ENCODE measurements around the gene ZNF439. TPM values are rescaled to one million over a fixed set of nuclear protein-coding genes. Genes with fewer than 3 reads are reported as not detected.

The ZNF439 gene
- total RNA-seq, 1 experiment from 2014 or later = 0.20 TPM

Other genes starting within 250 kb of the ZNF439 start
- gene ZNF823, start 109.8 kb upstream of the ZNF439 start, total RNA-seq (2014; rRNA removed; shearing (Covaris generic)) = 11.3 and 14.0 TPM in 2 replicates
- 0.14 TPM in 1 of 2 replicates, not detected in the other for gene ZNF441, start 81.7 kb upstream of the ZNF439 start, total RNA-seq (2014; rRNA removed; shearing (Covaris generic))
- gene ZNF491, start 50.2 kb upstream of the ZNF439 start, total RNA-seq (2014; rRNA removed; shearing (Covaris generic)) = not detected in 2 replicates
- 7.3 and 13.1 TPM in 2 replicates for gene ZNF440, start 34.5 kb upstream of the ZNF439 start, total RNA-seq (2014; rRNA removed; shearing (Covaris generic))
- gene ZNF69, start 39.1 kb downstream of the ZNF439 start, total RNA-seq (2014; rRNA removed; shearing (Covaris generic)) = 6.5 and 9.9 TPM in 2 replicates
- 10.3 and 11.3 TPM in 2 replicates for gene ZNF700, start 76.4 kb downstream of the ZNF439 start, total RNA-seq (2014; rRNA removed; shearing (Covaris generic))
- gene ZNF763, start 116.3 kb downstream of the ZNF439 start, total RNA-seq (2014; rRNA removed; shearing (Covaris generic)) = 0.41 and 0.55 TPM in 2 replicates
- gene ZNF433, start 187.0 kb downstream of the ZNF439 start, total RNA-seq (2014; rRNA removed; shearing (Covaris generic)) = 0.43 TPM in 1 of 2 replicates, not detected in the other
- gene ZNF878, start 204.2 kb downstream of the ZNF439 start, total RNA-seq (2014; rRNA removed; shearing (Covaris generic)) = 1.4 and 1.9 TPM in 2 replicates
- gene ZNF844, start 216.0 kb downstream of the ZNF439 start, total RNA-seq (2014; rRNA removed; shearing (Covaris generic)) = 1.2 and 2.3 TPM in 2 replicates

Data from G401 (cell line).